Upper lobe of left lung (tissue), 4 donors: Measurements from ENCODE around the gene SEMA4A.

ENCODE experiments used
- EP300 ChIP-seq, 4 donors: sonication (generic); formaldehyde crosslinking; IDR thresholded peaks; one replicate each; pipeline ENCODE4 v1.5.1; 2017; ENCODE audit warnings: antibody characterized with exemption in 4 of 4, control low read depth in 2 of 4
- POLR2A ChIP-seq, 4 donors: fragments of 450-650 bp; IDR thresholded peaks; one replicate each; pipeline ENCODE4 v1.5.1; 2016 to 2017; ENCODE audit warnings: antibody characterized with exemption in 4 of 4, mild to moderate bottlenecking in 2 of 4
- POLR2AphosphoS5 ChIP-seq, 2 donors: sonication (generic); formaldehyde crosslinking; IDR thresholded peaks; one replicate each; pipeline ENCODE4 v1.5.1; 2017; ENCODE audit warnings: antibody characterized with exemption in 2 of 2
- TF ChIP-seq, protein P1 (sequence below), 6 experiments: fragments of 450-650 bp in 4 of 6; fragments of 200-600 bp in 2 of 6; sonication (generic) in 2 of 6; IDR thresholded peaks; one replicate each; pipeline ENCODE4 v1.5.1; 2016 to 2019; ENCODE audit warnings: antibody characterized with exemption in 6 of 6

DNA sequence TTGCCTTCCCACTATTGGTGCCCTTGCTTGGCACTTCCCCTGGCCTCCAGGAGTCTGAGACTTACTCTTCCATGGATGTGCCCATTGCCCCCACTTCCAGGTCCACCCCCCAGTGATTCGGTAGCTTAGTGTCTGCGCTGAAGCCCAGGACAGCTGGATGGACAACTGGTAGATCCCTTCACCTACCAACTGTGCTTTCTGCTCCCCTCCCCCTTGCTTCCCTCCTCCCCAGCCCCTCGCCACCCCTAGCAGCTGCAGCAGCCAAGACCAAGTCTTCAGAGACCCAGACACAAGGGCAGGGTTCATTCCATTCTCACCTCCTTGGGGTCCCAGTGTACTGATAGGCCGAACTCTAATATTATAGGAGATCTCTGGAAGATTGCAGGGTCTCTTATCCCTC, 31.9 kb upstream of the SEMA4A start:
- TF ChIP-seq, protein P1, sequence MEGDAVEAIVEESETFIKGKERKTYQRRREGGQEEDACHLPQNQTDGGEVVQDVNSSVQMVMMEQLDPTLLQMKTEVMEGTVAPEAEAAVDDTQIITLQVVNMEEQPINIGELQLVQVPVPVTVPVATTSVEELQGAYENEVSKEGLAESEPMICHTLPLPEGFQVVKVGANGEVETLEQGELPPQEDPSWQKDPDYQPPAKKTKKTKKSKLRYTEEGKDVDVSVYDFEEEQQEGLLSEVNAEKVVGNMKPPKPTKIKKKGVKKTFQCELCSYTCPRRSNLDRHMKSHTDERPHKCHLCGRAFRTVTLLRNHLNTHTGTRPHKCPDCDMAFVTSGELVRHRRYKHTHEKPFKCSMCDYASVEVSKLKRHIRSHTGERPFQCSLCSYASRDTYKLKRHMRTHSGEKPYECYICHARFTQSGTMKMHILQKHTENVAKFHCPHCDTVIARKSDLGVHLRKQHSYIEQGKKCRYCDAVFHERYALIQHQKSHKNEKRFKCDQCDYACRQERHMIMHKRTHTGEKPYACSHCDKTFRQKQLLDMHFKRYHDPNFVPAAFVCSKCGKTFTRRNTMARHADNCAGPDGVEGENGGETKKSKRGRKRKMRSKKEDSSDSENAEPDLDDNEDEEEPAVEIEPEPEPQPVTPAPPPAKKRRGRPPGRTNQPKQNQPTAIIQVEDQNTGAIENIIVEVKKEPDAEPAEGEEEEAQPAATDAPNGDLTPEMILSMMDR (IDR thresholded peaks at IDR 0.05), result no peak
- TF ChIP-seq EP300 (IDR thresholded peaks at IDR 0.05) (no peak), POLR2A (IDR thresholded peaks at IDR 0.05) (no peak), POLR2AphosphoS5 (IDR thresholded peaks at IDR 0.05) (no peak)
